Mesendoderm (in vitro differentiated cells): ENCODE measurements around the gene NRP1.

ENCODE experiments used
- DNase-seq: peaks from one replicate; pipeline ENCODE4 v3.0.0; 2013
- H2AK5ac ChIP-seq: 2 replicates; pipeline ENCODE4 v1.6.1; 2013; ENCODE audit warnings: low read length, inconsistent platforms
- H2BK120ac ChIP-seq: 2 replicates; pipeline ENCODE4 v1.6.1; 2013; ENCODE audit warnings: low read depth, mild to moderate bottlenecking, low read length, moderate library complexity, mixed read lengths
- H2BK15ac ChIP-seq: replicated peaks from 2 replicates; pipeline ENCODE4 v1.6.1; 2013; ENCODE audit warnings: low read depth, mild to moderate bottlenecking, moderate library complexity
- H2BK5ac ChIP-seq: 2 replicates; pipeline ENCODE4 v1.6.1; 2013; ENCODE audit warnings: low read length, inconsistent platforms
- H3K18ac ChIP-seq: 2 replicates; pipeline ENCODE4 v1.6.1; 2013; ENCODE audit warnings: mild to moderate bottlenecking, low read length, mixed read lengths
- H3K23ac ChIP-seq: one replicate; pipeline ENCODE4 v1.6.1; 2013; ENCODE audit warnings: low read length
- H3K27ac ChIP-seq: 2 replicates; pipeline ENCODE4 v1.5.1; 2013; ENCODE audit warnings: low read depth, mild to moderate bottlenecking, inconsistent platforms, low read length, moderate library complexity
- H3K27me3 ChIP-seq: 2 replicates; pipeline ENCODE4 v1.6.1; 2013; ENCODE audit warnings: low read length, control low read depth, mild to moderate bottlenecking, inconsistent platforms; ENCODE audit not compliant: insufficient read depth, poor library complexity
- H3K36me3 ChIP-seq: 2 replicates; pipeline ENCODE4 v1.6.1; 2013; ENCODE audit warnings: low read length, inconsistent platforms; ENCODE audit not compliant: control insufficient read depth, insufficient read depth
- H3K4ac ChIP-seq: one replicate; pipeline ENCODE4 v1.6.1; 2013; ENCODE audit warnings: low read depth, mild to moderate bottlenecking, low read length, moderate library complexity
- H3K4me1 ChIP-seq: 2 replicates; pipeline ENCODE4 v1.6.1; 2013; ENCODE audit warnings: low read depth, low read length, inconsistent platforms; ENCODE audit not compliant: control insufficient read depth
- H3K4me2 ChIP-seq: 2 replicates; pipeline ENCODE4 v1.6.1; 2013; ENCODE audit warnings: low read length
- H3K4me3 ChIP-seq: 2 replicates; pipeline ENCODE4 v1.5.1; 2013; ENCODE audit warnings: mild to moderate bottlenecking, low read length
- H3K56ac ChIP-seq: one replicate; pipeline ENCODE4 v1.6.1; 2013; ENCODE audit warnings: low read length
- H3K79me1 ChIP-seq: 2 replicates; pipeline ENCODE4 v1.6.1; 2013; ENCODE audit warnings: low read length, inconsistent platforms
- H3K79me2 ChIP-seq: 2 replicates; pipeline ENCODE4 v1.6.1; 2013; ENCODE audit warnings: mild to moderate bottlenecking, low read length; ENCODE audit not compliant: control insufficient read depth, insufficient read depth
- H3K9ac ChIP-seq: 2 replicates; pipeline ENCODE4 v1.6.1; 2013; ENCODE audit warnings: low read length, inconsistent platforms
- H4K5ac ChIP-seq: one replicate; pipeline ENCODE4 v1.6.1; 2013; ENCODE audit warnings: low read length
- H4K8ac ChIP-seq: one replicate; pipeline ENCODE4 v1.6.1; 2013; ENCODE audit warnings: low read depth, mild to moderate bottlenecking, control low read depth, low read length, moderate library complexity
- WGBS: extraction: QIAGEN DNeasy Blood & Tissue Kit; methylation state at CpG from one replicate; pipeline ENCODE4 v1.1.7; 2013; ENCODE audit warnings: low lambda C conversion rate, missing lambda C conversion rate; ENCODE audit not compliant: insufficient coverage; ENCODE audit errors: extremely low coverage; 5-methylcytosine and 5-hydroxymethylcytosine counted together

NRP1 gene

GRCh38 chr10:33229949-33230267 lies 104.6 kb downstream of the NRP1 start:
- H2BK5ac ChIP-seq = no peak overlapping the region
- H3K56ac ChIP-seq = no peak overlapping the region
- H3K4me3 ChIP-seq = no peak overlapping the region
- H3K9ac ChIP-seq = no peak overlapping the region
- no peaks in the 10 kb centered on the region for H3K36me3 ChIP-seq
- H3K4me2 ChIP-seq = no peak overlapping the region
- H2BK120ac ChIP-seq = no peak overlapping the region
- H3K23ac ChIP-seq = peak overlapping the region; percentile 81
- H3K27me3 ChIP-seq = no peaks in the 10 kb centered on the region
- no peaks in the 10 kb centered on the region for H3K79me2 ChIP-seq
- no peak overlapping the region for H3K18ac ChIP-seq
- H4K5ac ChIP-seq = no peak overlapping the region
- H3K27ac ChIP-seq = no peak overlapping the region
- DNase-seq = peak; percentile 41
- H2AK5ac ChIP-seq = no peak overlapping the region
- H3K79me1 ChIP-seq = no peaks in the 10 kb centered on the region
- H2BK15ac ChIP-seq = no peak overlapping the region
- peaks cover 2% of the 10 kb centered on the region for H3K4me1 ChIP-seq
- H4K8ac ChIP-seq = no peak overlapping the region
- no peak overlapping the region for H3K4ac ChIP-seq
- WGBS = no CpG with 5 or more reads among the region's 2 CpGs

- WGBS = no CpG with 5 or more reads among the region's 3 CpGs
- H3K23ac ChIP-seq = no peak overlapping the region
- H3K9ac ChIP-seq = no peak overlapping the region
- DNase-seq = no peak
- no peak overlapping the region for H3K4me2 ChIP-seq
- no peak overlapping the region for H2AK5ac ChIP-seq
- no peaks in the 10 kb centered on the region for H3K79me2 ChIP-seq
- no peaks in the 10 kb centered on the region for H3K27me3 ChIP-seq
- no peak overlapping the region for H3K27ac ChIP-seq
- no peak overlapping the region for H2BK15ac ChIP-seq
- no peak overlapping the region for H3K56ac ChIP-seq
- H3K79me1 ChIP-seq = no peaks in the 10 kb centered on the region
- no peak overlapping the region for H3K4ac ChIP-seq
- H4K5ac ChIP-seq = no peak overlapping the region
- no peak overlapping the region for H4K8ac ChIP-seq
- H3K4me1 ChIP-seq = peaks cover 2% of the 10 kb centered on the region
- H3K18ac ChIP-seq = peak overlapping the region; percentile 60
- no peak overlapping the region for H2BK120ac ChIP-seq
- H3K4me3 ChIP-seq = no peak overlapping the region
- H2BK5ac ChIP-seq = no peak overlapping the region
- no peaks in the 10 kb centered on the region for H3K36me3 ChIP-seq
These were observed 105.1 kb downstream of the NRP1 start for GRCh38 chr10:33229252-33229948.

GRCh38 chr10:33228426-33228825 lies 106.0 kb downstream of the NRP1 start:
- Histone ChIP-seq H3K36me3 (no peaks in the 10 kb centered on the region), H3K18ac (no peak overlapping the region)

GRCh38 chr10:33227489-33227888 lies 107.0 kb downstream of the NRP1 start:
- H2BK5ac ChIP-seq = no peak overlapping the region
- no peak overlapping the region for H3K4me2 ChIP-seq
- H3K56ac ChIP-seq = no peak overlapping the region
- H3K79me2 ChIP-seq = no peaks in the 10 kb centered on the region
- no peaks in the 10 kb centered on the region for H3K36me3 ChIP-seq
- no peak overlapping the region for H2AK5ac ChIP-seq
- H3K27me3 ChIP-seq = no peaks in the 10 kb centered on the region
- no peak overlapping the region for H2BK120ac ChIP-seq
- H3K4ac ChIP-seq = peak overlapping the region; percentile 20
- no peak overlapping the region for H3K18ac ChIP-seq
- H4K5ac ChIP-seq = no peak overlapping the region
- H3K4me1 ChIP-seq = no peaks in the 10 kb centered on the region
- no peak overlapping the region for H4K8ac ChIP-seq
- DNase-seq = no peak
- H2BK15ac ChIP-seq = no peak overlapping the region
- H3K79me1 ChIP-seq = no peaks in the 10 kb centered on the region
- no peak overlapping the region for H3K27ac ChIP-seq
- H3K23ac ChIP-seq = no peak overlapping the region
- H3K9ac ChIP-seq = no peak overlapping the region
- no peak overlapping the region for H3K4me3 ChIP-seq
- WGBS = no CpG with 5 or more reads among the region's 2 CpGs

More at GRCh38 chr10:33228426-33228825, 106.0 kb downstream of the NRP1 start:
- Histone ChIP-seq H3K4ac (no peak overlapping the region), H2AK5ac (no peak overlapping the region), H4K5ac (no peak overlapping the region), H3K4me2 (no peak overlapping the region), H3K27ac (no peak overlapping the region), H2BK120ac (no peak overlapping the region), H3K23ac (no peak overlapping the region), H4K8ac (no peak overlapping the region), H3K79me2 (no peaks in the 10 kb centered on the region), H3K27me3 (no peaks in the 10 kb centered on the region), H3K79me1 (no peaks in the 10 kb centered on the region), H3K4me1 (peaks cover 2% of the 10 kb centered on the region), H2BK5ac (no peak overlapping the region), H2BK15ac (no peak overlapping the region), H3K56ac (no peak overlapping the region), H3K9ac (no peak overlapping the region), H3K4me3 (no peak overlapping the region)
- DNase-seq = no peak
- no CpG with 5 or more reads among the region's 3 CpGs for WGBS

- no peak overlapping the region for H2AK5ac ChIP-seq
- no peaks in the 10 kb centered on the region for H3K4me1 ChIP-seq
- H3K56ac ChIP-seq = no peak overlapping the region
- H3K23ac ChIP-seq = no peak overlapping the region
- H4K8ac ChIP-seq = no peak overlapping the region
- H3K79me2 ChIP-seq = no peaks in the 10 kb centered on the region
- H3K4me3 ChIP-seq = no peak overlapping the region
- no peaks in the 10 kb centered on the region for H3K27me3 ChIP-seq
- no peaks in the 10 kb centered on the region for H3K36me3 ChIP-seq
- H3K27ac ChIP-seq = no peak overlapping the region
- no peak overlapping the region for H2BK120ac ChIP-seq
- WGBS = no CpG with 5 or more reads among the region's 7 CpGs
- H3K18ac ChIP-seq = peak overlapping the region; percentile 80
- H2BK5ac ChIP-seq = no peak overlapping the region
- H3K79me1 ChIP-seq = no peaks in the 10 kb centered on the region
- H3K4ac ChIP-seq = no peak overlapping the region
- no peak overlapping the region for H4K5ac ChIP-seq
- H2BK15ac ChIP-seq = no peak overlapping the region
- no peak for DNase-seq
- H3K9ac ChIP-seq = no peak overlapping the region
- no peak overlapping the region for H3K4me2 ChIP-seq
These were observed 110.1 kb downstream of the NRP1 start for GRCh38 chr10:33224251-33224965.
